ENCODE data around the gene IL1R1. TPM values are rescaled to one million over a fixed set of nuclear protein-coding genes. Genes with fewer than 3 reads are reported as not detected.

IL1R1 gene
- total and polyA plus RNA-seq, 10 of the 15 experiments (the other 5 are each of a cell fraction or from before 2014, with no cell fraction given) = 0.17 to 13.2 (median 0.53) TPM

GRCh38 chr2:102106133-102106556 is 36.4 kb upstream of the IL1R1 start (continued):
- TF ChIP-seq MXI1 (IDR thresholded peaks at IDR 0.05; ENCODE audit: low read depth, low read length) (no peak), IRF3 (IDR thresholded peaks at IDR 0.05) (no peak), E2F4 (IDR thresholded peaks at IDR 0.05; ENCODE audit: low read depth, low read length) (no peak), BCL11A (IDR thresholded peaks at IDR 0.05; ENCODE audit: low read depth, low read length) (no peak), STAT3 (IDR thresholded peaks at IDR 0.05; ENCODE audit: low read depth, low read length) (no peak), E4F1 (IDR thresholded peaks at IDR 0.05; ENCODE audit: borderline replicate concordance, partially characterized antibody) (no peak), SMARCA5 (IDR thresholded peaks at IDR 0.05) (no peak), TCF12 (IDR thresholded peaks at IDR 0.05; ENCODE audit: low read depth, low read length) (no peak), BRCA1 (IDR thresholded peaks at IDR 0.05; ENCODE audit: low read depth, low read length) (no peak), REST (IDR thresholded peaks at IDR 0.05; ENCODE audit: low read depth, low read length) (no peak), ZBTB40 (IDR thresholded peaks at IDR 0.05; ENCODE audit: borderline replicate concordance) (no peak), MAX (IDR thresholded peaks at IDR 0.05; ENCODE audit: low read depth, low read length) (no peak), CREM (IDR thresholded peaks at IDR 0.05; ENCODE audit: low read depth) (no peak), HCFC1 (IDR thresholded peaks at IDR 0.05; ENCODE audit: low read length) (no peak), ZNF622 (IDR thresholded peaks at IDR 0.05) (no peak), SUZ12 (IDR thresholded peaks at IDR 0.05; ENCODE audit: unreplicated experiment) (no peak), ZSCAN29 (IDR thresholded peaks at IDR 0.05) (no peak), SIN3A (IDR thresholded peaks at IDR 0.05; ENCODE audit: low read depth, low read length) (no peak), TARDBP (IDR thresholded peaks at IDR 0.05; ENCODE audit: borderline replicate concordance) (no peak), WRNIP1 (IDR thresholded peaks at IDR 0.05; ENCODE audit: borderline replicate concordance, low read depth, low read length) (no peak)
